NAMALWA (cell line): ENCODE data around the gene PHF1.

ENCODE experiments used
- DNase-seq: peaks from one replicate; pipeline ENCODE4 v3.0.0-alpha.2; 2015; ENCODE audit warnings: low spot score

The PHF1 gene

DNA sequence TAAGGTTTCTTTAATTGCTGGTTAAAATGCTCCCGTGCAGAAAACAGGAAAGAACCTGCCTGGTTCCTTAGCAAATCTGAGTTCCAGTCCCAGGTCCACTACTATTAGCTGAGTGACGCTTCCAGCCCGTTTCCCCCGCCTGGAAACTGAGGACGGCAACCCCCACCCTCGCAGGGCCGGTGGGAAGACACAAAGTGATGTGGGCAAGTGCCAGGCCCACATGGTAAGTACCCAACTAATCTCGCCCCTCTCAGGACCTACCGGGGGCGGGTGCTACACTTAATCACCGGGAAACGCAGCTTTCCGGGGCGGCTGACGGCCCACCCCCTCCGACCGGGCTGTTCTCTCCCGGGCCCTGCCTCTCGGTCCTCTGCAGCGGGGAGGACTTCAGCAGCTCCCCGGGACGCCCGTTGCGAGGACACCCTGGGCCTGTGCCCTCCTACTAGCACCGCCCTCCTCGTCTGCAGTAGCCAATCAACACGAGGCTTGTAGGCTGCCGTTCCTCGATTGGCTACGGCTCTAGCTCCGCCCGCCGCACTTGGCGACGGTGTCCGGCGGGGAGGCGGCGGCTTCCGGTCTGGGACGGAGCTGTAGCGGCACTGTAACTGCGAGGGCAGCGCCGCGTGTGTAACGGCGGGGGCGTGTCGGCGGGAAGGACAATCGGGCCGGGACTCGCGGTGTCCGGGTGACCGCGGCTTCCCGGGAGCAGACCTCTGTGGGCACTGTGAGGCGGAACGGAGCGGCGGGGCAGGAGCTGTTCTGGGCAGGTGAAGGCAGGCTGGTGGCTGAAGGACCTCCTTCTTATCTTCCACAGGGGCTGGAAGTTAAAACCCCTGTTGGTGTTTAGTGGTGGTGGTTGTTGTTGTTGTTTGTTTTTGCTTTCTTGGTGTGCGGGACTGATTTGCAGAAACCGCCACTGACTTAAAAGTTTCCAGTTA, 43.5 kb downstream of the PHF1 start, which contains the start of gene ZBTB9:
Gene ZBTB9, plus strand, starts transcription at position 568 of the 938 bp plus-strand sequence. CDS start 525 bp downstream, outside the sequence.
- DNase-seq = peak; percentile 96

DNA sequence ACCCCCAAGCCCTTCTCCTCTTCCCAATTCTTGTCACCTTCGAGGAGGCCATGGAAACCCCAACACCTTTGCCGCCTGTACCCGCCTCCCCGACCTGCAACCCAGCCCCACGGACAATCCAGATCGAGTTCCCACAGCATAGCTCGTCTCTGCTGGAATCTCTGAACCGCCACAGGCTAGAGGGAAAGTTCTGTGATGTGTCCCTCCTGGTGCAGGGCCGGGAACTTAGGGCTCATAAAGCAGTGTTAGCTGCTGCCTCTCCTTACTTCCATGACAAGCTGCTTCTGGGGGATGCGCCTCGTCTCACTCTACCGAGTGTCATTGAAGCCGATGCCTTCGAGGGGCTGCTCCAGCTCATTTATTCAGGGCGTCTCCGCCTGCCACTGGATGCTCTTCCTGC, 44.2 kb downstream of the PHF1 start:
- no peak for DNase-seq

DNA sequence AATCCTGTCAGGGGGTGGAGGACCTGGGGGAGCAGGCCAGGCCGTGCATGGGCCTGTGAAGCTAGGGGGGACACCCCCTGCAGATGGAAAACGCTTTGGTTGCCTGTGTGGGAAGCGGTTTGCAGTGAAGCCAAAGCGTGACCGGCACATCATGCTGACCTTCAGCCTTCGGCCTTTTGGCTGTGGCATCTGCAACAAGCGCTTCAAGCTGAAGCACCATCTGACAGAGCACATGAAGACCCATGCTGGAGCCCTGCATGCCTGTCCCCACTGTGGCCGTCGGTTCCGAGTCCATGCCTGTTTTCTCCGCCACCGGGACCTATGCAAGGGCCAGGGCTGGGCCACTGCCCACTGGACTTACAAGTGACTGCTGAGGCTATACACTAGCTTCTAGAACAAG, 45.3 kb downstream of the PHF1 start:
- DNase-seq = no peak

DNA sequence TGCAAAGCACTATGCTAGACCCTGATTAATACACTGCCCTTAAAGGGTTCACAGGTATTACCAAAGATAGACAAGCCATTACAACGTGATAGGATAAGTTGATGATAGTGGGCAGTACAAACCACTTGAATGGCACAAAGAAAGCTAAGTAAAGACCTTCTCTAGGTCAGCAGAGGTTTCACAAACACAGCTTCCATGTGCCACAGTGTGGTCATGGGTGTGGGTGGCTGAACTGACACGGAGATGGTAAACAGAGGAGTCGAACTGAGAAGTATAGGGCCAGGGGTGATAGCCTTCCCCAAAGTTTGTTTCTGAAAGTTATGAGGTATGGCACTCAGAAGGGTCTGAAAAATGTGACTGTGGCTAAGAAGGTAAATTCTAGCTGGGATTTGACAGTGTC, 47.9 kb downstream of the PHF1 start:
- DNase-seq = no peak

DNA sequence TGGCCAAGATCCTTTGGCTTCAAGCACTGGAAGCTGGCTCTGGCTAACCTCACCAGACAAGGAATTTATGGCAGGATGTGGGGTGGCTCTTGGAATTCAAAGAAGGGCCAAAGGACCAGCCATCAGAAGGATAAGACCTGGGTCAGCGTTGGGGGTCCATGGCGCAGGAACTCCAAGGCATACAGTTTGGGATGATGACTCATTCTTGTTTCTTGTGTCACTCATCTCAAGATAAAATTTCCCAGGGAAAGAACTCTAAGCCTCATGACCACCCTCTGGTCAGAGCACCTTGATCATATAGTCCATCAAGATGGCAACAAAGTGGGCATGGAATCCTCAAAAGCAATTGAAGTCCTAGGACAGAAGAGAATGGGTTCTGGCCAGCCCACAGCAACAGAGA, 48.4 kb downstream of the PHF1 start:
- no peak for DNase-seq
